ENCODE measurements around the gene NUP50.

NUP50 gene

DNA sequence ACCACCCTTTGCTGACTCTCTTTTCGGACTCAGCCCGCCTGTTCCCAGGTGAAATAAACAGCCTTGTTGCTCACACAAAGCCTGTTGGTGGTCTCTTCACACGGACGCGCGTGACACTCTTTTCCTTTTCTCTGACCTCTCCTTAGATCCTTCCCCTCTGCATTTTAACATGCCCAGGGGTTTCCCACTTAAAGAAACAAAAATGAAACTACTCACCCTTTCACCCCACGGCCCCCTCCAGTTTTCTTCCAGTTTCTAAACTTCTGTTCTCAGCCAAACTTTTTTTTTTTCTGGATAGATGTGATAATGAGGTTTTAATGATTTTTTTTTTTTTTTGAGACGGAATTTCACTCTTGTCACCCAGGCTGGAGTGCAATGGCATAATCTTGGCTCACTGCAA lies 32.8 kb upstream of the NUP50 start:
- no peak for ATAC-seq
- TF ChIP-seq, protein P1, sequence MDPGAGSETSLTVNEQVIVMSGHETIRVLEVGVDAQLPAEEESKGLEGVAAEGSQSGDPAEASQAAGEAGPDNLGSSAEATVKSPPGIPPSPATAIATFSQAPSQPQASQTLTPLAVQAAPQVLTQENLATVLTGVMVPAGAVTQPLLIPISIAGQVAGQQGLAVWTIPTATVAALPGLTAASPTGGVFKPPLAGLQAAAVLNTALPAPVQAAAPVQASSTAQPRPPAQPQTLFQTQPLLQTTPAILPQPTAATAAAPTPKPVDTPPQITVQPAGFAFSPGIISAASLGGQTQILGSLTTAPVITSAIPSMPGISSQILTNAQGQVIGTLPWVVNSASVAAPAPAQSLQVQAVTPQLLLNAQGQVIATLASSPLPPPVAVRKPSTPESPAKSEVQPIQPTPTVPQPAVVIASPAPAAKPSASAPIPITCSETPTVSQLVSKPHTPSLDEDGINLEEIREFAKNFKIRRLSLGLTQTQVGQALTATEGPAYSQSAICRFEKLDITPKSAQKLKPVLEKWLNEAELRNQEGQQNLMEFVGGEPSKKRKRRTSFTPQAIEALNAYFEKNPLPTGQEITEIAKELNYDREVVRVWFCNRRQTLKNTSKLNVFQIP (CRISPR knock-in tag; IDR thresholded peaks at IDR 0.05; ENCODE audit: borderline replicate concordance, low read depth) = no peak
- TF ChIP-seq TCF4 (CRISPR knock-in tag; IDR thresholded peaks at IDR 0.05; ENCODE audit: borderline replicate concordance) = no peak
- no peak for TF ChIP-seq ISL1 (CRISPR knock-in tag; IDR thresholded peaks at IDR 0.05)
- no peak for TF ChIP-seq ZNF8 (CRISPR knock-in tag; IDR thresholded peaks at IDR 0.05)
- TF ChIP-seq CSDC2 (CRISPR knock-in tag; IDR thresholded peaks at IDR 0.05) = no peak
- TF ChIP-seq ZC3H10 (CRISPR knock-in tag; IDR thresholded peaks at IDR 0.05) = no peak
- TF ChIP-seq ZFP30 (CRISPR knock-in tag; IDR thresholded peaks at IDR 0.05) = no peak
- TF ChIP-seq, protein P2, sequence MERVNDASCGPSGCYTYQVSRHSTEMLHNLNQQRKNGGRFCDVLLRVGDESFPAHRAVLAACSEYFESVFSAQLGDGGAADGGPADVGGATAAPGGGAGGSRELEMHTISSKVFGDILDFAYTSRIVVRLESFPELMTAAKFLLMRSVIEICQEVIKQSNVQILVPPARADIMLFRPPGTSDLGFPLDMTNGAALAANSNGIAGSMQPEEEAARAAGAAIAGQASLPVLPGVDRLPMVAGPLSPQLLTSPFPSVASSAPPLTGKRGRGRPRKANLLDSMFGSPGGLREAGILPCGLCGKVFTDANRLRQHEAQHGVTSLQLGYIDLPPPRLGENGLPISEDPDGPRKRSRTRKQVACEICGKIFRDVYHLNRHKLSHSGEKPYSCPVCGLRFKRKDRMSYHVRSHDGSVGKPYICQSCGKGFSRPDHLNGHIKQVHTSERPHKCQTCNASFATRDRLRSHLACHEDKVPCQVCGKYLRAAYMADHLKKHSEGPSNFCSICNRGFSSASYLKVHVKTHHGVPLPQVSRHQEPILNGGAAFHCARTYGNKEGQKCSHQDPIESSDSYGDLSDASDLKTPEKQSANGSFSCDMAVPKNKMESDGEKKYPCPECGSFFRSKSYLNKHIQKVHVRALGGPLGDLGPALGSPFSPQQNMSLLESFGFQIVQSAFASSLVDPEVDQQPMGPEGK (CRISPR knock-in tag; IDR thresholded peaks at IDR 0.05; ENCODE audit: borderline replicate concordance) = no peak
- TF ChIP-seq ZFP3 (CRISPR knock-in tag; IDR thresholded peaks at IDR 0.05) = no peak
- TF ChIP-seq, protein P3, sequence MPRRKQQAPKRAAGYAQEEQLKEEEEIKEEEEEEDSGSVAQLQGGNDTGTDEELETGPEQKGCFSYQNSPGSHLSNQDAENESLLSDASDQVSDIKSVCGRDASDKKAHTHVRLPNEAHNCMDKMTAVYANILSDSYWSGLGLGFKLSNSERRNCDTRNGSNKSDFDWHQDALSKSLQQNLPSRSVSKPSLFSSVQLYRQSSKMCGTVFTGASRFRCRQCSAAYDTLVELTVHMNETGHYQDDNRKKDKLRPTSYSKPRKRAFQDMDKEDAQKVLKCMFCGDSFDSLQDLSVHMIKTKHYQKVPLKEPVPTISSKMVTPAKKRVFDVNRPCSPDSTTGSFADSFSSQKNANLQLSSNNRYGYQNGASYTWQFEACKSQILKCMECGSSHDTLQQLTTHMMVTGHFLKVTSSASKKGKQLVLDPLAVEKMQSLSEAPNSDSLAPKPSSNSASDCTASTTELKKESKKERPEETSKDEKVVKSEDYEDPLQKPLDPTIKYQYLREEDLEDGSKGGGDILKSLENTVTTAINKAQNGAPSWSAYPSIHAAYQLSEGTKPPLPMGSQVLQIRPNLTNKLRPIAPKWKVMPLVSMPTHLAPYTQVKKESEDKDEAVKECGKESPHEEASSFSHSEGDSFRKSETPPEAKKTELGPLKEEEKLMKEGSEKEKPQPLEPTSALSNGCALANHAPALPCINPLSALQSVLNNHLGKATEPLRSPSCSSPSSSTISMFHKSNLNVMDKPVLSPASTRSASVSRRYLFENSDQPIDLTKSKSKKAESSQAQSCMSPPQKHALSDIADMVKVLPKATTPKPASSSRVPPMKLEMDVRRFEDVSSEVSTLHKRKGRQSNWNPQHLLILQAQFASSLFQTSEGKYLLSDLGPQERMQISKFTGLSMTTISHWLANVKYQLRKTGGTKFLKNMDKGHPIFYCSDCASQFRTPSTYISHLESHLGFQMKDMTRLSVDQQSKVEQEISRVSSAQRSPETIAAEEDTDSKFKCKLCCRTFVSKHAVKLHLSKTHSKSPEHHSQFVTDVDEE (CRISPR knock-in tag; IDR thresholded peaks at IDR 0.05) = no peak
- TF ChIP-seq ZNF70 (CRISPR knock-in tag; IDR thresholded peaks at IDR 0.05) = no peak
- no peak for TF ChIP-seq ARNTL (CRISPR knock-in tag; IDR thresholded peaks at IDR 0.05; ENCODE audit: borderline replicate concordance, low read depth)
- no peak for TF ChIP-seq TOX (CRISPR knock-in tag; IDR thresholded peaks at IDR 0.05; ENCODE audit: borderline replicate concordance)
- no peak for TF ChIP-seq RARB (CRISPR knock-in tag; IDR thresholded peaks at IDR 0.05)
- TF ChIP-seq PPARA (CRISPR knock-in tag; IDR thresholded peaks at IDR 0.05; ENCODE audit: borderline replicate concordance) = no peak
- TF ChIP-seq ZNF565 (CRISPR knock-in tag; conservative IDR thresholded peaks at IDR 0.05; ENCODE audit: low read depth) = no peak
- TF ChIP-seq OSR1 (CRISPR knock-in tag; IDR thresholded peaks at IDR 0.05) = no peak

DNA sequence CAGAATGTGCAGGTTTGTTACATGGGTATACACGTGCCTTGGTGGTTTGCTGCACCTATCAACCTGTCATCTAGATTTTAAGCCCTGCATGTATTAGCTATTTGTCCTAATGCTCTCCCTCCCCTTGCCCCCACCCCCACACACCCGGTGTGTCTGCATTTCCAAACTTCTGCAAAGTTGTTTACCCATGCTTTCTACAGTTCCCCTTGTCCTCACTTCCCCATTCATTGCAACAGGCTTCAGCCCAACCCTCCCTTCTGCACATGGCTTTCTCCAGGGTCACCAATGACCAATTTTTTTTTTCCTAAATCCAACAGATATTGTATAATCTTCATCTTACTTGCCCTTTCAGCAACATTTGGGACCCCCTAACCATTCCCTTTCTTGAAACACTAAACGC lies 32.0 kb upstream of the NUP50 start:
- TF ChIP-seq OSR1 (CRISPR knock-in tag; IDR thresholded peaks at IDR 0.05) = no peak
- TF ChIP-seq ZFP3 (CRISPR knock-in tag; IDR thresholded peaks at IDR 0.05) = no peak
- TF ChIP-seq, protein P1 (CRISPR knock-in tag; IDR thresholded peaks at IDR 0.05; ENCODE audit: borderline replicate concordance, low read depth) = no peak
- TF ChIP-seq PPARA (CRISPR knock-in tag; IDR thresholded peaks at IDR 0.05; ENCODE audit: borderline replicate concordance) = no peak
- TF ChIP-seq ZNF70 (CRISPR knock-in tag; IDR thresholded peaks at IDR 0.05) = no peak
- TF ChIP-seq TOX (CRISPR knock-in tag; IDR thresholded peaks at IDR 0.05; ENCODE audit: borderline replicate concordance) = no peak
- TF ChIP-seq, protein P2 (CRISPR knock-in tag; IDR thresholded peaks at IDR 0.05; ENCODE audit: borderline replicate concordance) = no peak
- TF ChIP-seq ARNTL (CRISPR knock-in tag; IDR thresholded peaks at IDR 0.05; ENCODE audit: borderline replicate concordance, low read depth) = no peak
- TF ChIP-seq ZC3H10 (CRISPR knock-in tag; IDR thresholded peaks at IDR 0.05) = no peak
- no peak for TF ChIP-seq ZFP30 (CRISPR knock-in tag; IDR thresholded peaks at IDR 0.05)
- no peak for TF ChIP-seq GLIS3 (CRISPR knock-in tag; IDR thresholded peaks at IDR 0.05)
- no peak for TF ChIP-seq TCF4 (CRISPR knock-in tag; IDR thresholded peaks at IDR 0.05; ENCODE audit: borderline replicate concordance)
- no peak for ATAC-seq

DNA sequence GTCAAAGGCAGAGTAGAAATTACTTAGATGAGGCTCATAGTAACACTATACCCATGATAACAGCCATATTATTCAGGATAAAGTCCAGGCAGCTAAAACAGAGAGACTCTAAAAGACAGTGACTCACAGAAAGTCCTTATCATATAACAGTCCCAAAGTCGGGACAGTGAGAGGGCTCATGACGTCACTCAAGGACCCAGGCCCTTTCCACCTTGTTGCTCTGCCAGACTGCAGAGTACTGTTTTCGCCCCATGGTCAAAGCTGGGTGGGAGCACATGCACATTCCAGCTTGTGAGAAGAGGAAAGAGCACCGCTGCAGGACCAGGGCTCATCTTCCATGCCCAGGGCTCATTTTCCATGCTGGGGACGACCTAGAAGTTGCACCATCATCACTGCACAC lies 29.4 kb upstream of the NUP50 start:
- no peak for TF ChIP-seq ISL1 (CRISPR knock-in tag; IDR thresholded peaks at IDR 0.05)
- TF ChIP-seq ESRRG (CRISPR knock-in tag; IDR thresholded peaks at IDR 0.05) = no peak
- no peak for TF ChIP-seq TCF4 (CRISPR knock-in tag; IDR thresholded peaks at IDR 0.05; ENCODE audit: borderline replicate concordance)
- TF ChIP-seq ZC3H10 (CRISPR knock-in tag; IDR thresholded peaks at IDR 0.05) = no peak
- no peak for TF ChIP-seq BACH2 (CRISPR knock-in tag; IDR thresholded peaks at IDR 0.05; ENCODE audit: borderline replicate concordance)
- TF ChIP-seq, protein P4, sequence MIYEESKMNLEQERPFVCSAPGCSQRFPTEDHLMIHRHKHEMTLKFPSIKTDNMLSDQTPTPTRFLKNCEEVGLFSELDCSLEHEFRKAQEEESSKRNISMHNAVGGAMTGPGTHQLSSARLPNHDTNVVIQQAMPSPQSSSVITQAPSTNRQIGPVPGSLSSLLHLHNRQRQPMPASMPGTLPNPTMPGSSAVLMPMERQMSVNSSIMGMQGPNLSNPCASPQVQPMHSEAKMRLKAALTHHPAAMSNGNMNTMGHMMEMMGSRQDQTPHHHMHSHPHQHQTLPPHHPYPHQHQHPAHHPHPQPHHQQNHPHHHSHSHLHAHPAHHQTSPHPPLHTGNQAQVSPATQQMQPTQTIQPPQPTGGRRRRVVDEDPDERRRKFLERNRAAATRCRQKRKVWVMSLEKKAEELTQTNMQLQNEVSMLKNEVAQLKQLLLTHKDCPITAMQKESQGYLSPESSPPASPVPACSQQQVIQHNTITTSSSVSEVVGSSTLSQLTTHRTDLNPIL (CRISPR knock-in tag; IDR thresholded peaks at IDR 0.05; ENCODE audit: low read depth) = no peak
- TF ChIP-seq TOX (CRISPR knock-in tag; IDR thresholded peaks at IDR 0.05; ENCODE audit: borderline replicate concordance) = no peak
- TF ChIP-seq OSR1 (CRISPR knock-in tag; IDR thresholded peaks at IDR 0.05) = no peak
- no peak for ATAC-seq
